Adipocyte (in vitro differentiated cells): ENCODE measurements around the gene TMEM200B.
"Not testable (repeated sequence)": the region's sequence is repeated elsewhere in the genome, so short reads cannot be mapped to it uniquely, and the experiment has no call there.

ENCODE experiments used
- DNase-seq: peaks from one replicate; pipeline ENCODE4 v3.0.0-alpha.2; 2015; ENCODE audit warnings: low read depth
- H3K27me3 ChIP-seq: replicated peaks from 2 replicates; pipeline ENCODE4 v1.7.0; 2013; ENCODE audit warnings: mild to moderate bottlenecking, low read length, moderate library complexity; ENCODE audit not compliant: control insufficient read depth, insufficient read depth
- H3K36me3 ChIP-seq: 2 replicates; pipeline ENCODE4 v1.7.0; 2013; ENCODE audit warnings: low read length, mild to moderate bottlenecking, moderate library complexity; ENCODE audit not compliant: control insufficient read depth, insufficient read depth, severe bottlenecking
- H3K4me1 ChIP-seq: 2 replicates; pipeline ENCODE4 v1.7.0; 2013; ENCODE audit warnings: mild to moderate bottlenecking, low read length, moderate library complexity; ENCODE audit not compliant: control insufficient read depth, insufficient read depth
- H3K4me3 ChIP-seq: 2 replicates; pipeline ENCODE4 v1.7.0; 2013; ENCODE audit warnings: mild to moderate bottlenecking, low read length, moderate library complexity
- H3K9ac ChIP-seq: 2 replicates; pipeline ENCODE4 v1.7.0; 2013; ENCODE audit warnings: mild to moderate bottlenecking, low read length, moderate library complexity
- H3K9me3 ChIP-seq: 2 replicates; pipeline ENCODE4 v1.7.0; 2013; ENCODE audit warnings: mild to moderate bottlenecking, low read length, moderate library complexity; ENCODE audit not compliant: control insufficient read depth

TMEM200B gene

GRCh38 chr1:29121936-29122681 lies 1.6 kb downstream of the TMEM200B start:
- no peaks in the 10 kb centered on the region for H3K27me3 ChIP-seq
- H3K36me3 ChIP-seq = no peaks in the 10 kb centered on the region
- H3K9ac ChIP-seq = peak overlapping the region; percentile 98
- DNase-seq = peak; percentile 67
- peak overlapping the region; percentile 87 for H3K4me3 ChIP-seq
- H3K4me1 ChIP-seq = peaks cover 27% of the 10 kb centered on the region
- H3K9me3 ChIP-seq = no peaks in the 10 kb centered on the region

GRCh38 chr1:29121516-29121935 lies 2.2 kb downstream of the TMEM200B start:
- peak overlapping the region; percentile 98 for H3K9ac ChIP-seq
- H3K4me3 ChIP-seq = peak overlapping the region; percentile 87
- H3K9me3 ChIP-seq = no peaks in the 10 kb centered on the region
- H3K4me1 ChIP-seq = peaks cover 29% of the 10 kb centered on the region
- no peaks in the 10 kb centered on the region for H3K27me3 ChIP-seq
- no peak for DNase-seq
- no peaks in the 10 kb centered on the region for H3K36me3 ChIP-seq

- Histone ChIP-seq H3K27me3 (no peaks in the 10 kb centered on the region), H3K36me3 (no peaks in the 10 kb centered on the region), H3K4me3 (peak overlapping the region; percentile 87), H3K9ac (peak overlapping the region; percentile 98), H3K9me3 (no peaks in the 10 kb centered on the region), H3K4me1 (peaks cover 29% of the 10 kb centered on the region)
- no peak for DNase-seq
These were observed 2.7 kb downstream of the TMEM200B start for GRCh38 chr1:29120947-29121485.

- H3K4me1 ChIP-seq = peaks cover 29% of the 10 kb centered on the region
- no peak overlapping the region for H3K9ac ChIP-seq
- H3K9me3 ChIP-seq = no peaks in the 10 kb centered on the region
- DNase-seq = no peak
- H3K27me3 ChIP-seq = no peaks in the 10 kb centered on the region
- H3K4me3 ChIP-seq = no peak overlapping the region
- no peaks in the 10 kb centered on the region for H3K36me3 ChIP-seq
These were observed 3.3 kb downstream of the TMEM200B start for GRCh38 chr1:29120367-29120766.

- H3K36me3 ChIP-seq = no peaks in the 10 kb centered on the region
- H3K4me3 ChIP-seq = no peak overlapping the region
- no peak overlapping the region for H3K9ac ChIP-seq
- DNase-seq = peak; percentile 27
- H3K9me3 ChIP-seq = no peaks in the 10 kb centered on the region
- no peaks in the 10 kb centered on the region for H3K27me3 ChIP-seq
- peaks cover 26% of the 10 kb centered on the region for H3K4me1 ChIP-seq
These were observed 4.4 kb downstream of the TMEM200B start for GRCh38 chr1:29119121-29119929.

- no peaks in the 10 kb centered on the region for H3K9me3 ChIP-seq
- H3K27me3 ChIP-seq = no peaks in the 10 kb centered on the region
- DNase-seq = no peak
- H3K4me1 ChIP-seq = peaks cover 20% of the 10 kb centered on the region
- no peak overlapping the region for H3K4me3 ChIP-seq
- H3K36me3 ChIP-seq = peaks cover 11% of the 10 kb centered on the region
- no peak overlapping the region for H3K9ac ChIP-seq
These were observed 6.3 kb downstream of the TMEM200B start for GRCh38 chr1:29117381-29117780.

GRCh38 chr1:29114654-29115053 lies 9.0 kb downstream of the TMEM200B start:
- no peak for DNase-seq
- Histone ChIP-seq H3K9me3 (no peaks in the 10 kb centered on the region), H3K4me3 (no peak overlapping the region), H3K4me1 (peaks cover 11% of the 10 kb centered on the region), H3K27me3 (no peaks in the 10 kb centered on the region), H3K9ac (no peak overlapping the region), H3K36me3 (peaks cover 13% of the 10 kb centered on the region)

- Histone ChIP-seq H3K9ac (no peak overlapping the region), H3K27me3 (no peaks in the 10 kb centered on the region), H3K4me3 (no peak overlapping the region), H3K4me1 (peaks cover 4% of the 10 kb centered on the region), H3K36me3 (peaks cover 18% of the 10 kb centered on the region), H3K9me3 (no peaks in the 10 kb centered on the region)
- DNase-seq = no peak
These were observed 10.1 kb downstream of the TMEM200B start for GRCh38 chr1:29113413-29114117.

- Histone ChIP-seq H3K36me3 (peaks cover 18% of the 10 kb centered on the region), H3K4me1 (peaks cover 4% of the 10 kb centered on the region), H3K9me3 (no peaks in the 10 kb centered on the region), H3K4me3 (no peak overlapping the region), H3K9ac (no peak overlapping the region), H3K27me3 (no peaks in the 10 kb centered on the region)
- no peak for DNase-seq
These were observed 10.8 kb downstream of the TMEM200B start for GRCh38 chr1:29112705-29113412.

- H3K9ac ChIP-seq, H3K27me3 ChIP-seq, DNase-seq, H3K4me3 ChIP-seq, H3K4me1 ChIP-seq, H3K9me3 ChIP-seq: not testable (repeated sequence)
- peaks cover 11% of the 10 kb centered on the region for H3K36me3 ChIP-seq
These were observed 15.7 kb downstream of the TMEM200B start for GRCh38 chr1:29108041-29108440.
